Colonic mucosa (tissue), 4 donors: ENCODE results near the gene PHF23. TPM values are rescaled to one million over a fixed set of nuclear protein-coding genes. Genes with fewer than 3 reads are reported as not detected.

Source experiments
- DNase-seq: peaks from one replicate; pipeline ENCODE4 v3.0.0-alpha.2; 2020
- H3K27ac ChIP-seq: fragments of 200-600 bp; one replicate; pipeline ENCODE4 v1.8.0; 2021
- H3K27me3 ChIP-seq: fragments of 200-600 bp; one replicate; pipeline ENCODE4 v1.8.0; 2021
- H3K36me3 ChIP-seq: fragments of 200-600 bp; one replicate; pipeline ENCODE4 v1.8.0; 2021
- H3K4me1 ChIP-seq: fragments of 200-600 bp; one replicate; pipeline ENCODE4 v1.8.0; 2021; ENCODE audit warnings: mild to moderate bottlenecking
- H3K4me3 ChIP-seq: fragments of 200-600 bp; one replicate; pipeline ENCODE4 v1.8.0; 2021
- H3K9ac ChIP-seq, 2 donors: one replicate each; pipeline ENCODE4 v1.7.0; 2013; ENCODE audit warnings: control low read depth in 2 of 2, low read depth in 2 of 2, low read length in 2 of 2
- H3K9me3 ChIP-seq: fragments of 200-600 bp; one replicate; pipeline ENCODE4 v1.8.0; 2021
- CTCF ChIP-seq: fragments of 200-600 bp; IDR thresholded peaks from one replicate; pipeline ENCODE4 v1.8.0; 2022; ENCODE audit warnings: antibody characterized with exemption, mild to moderate bottlenecking
- intact Hi-C: fragments of 100-400 bp; cut with DNase I; formaldehyde crosslinking; loops from one replicate; pipeline ENCODE4 v1.14.1; 2022
- total RNA-seq, 2 donors: library from RNA; stranded (reverse); fragmentation: NEBNext Ultra II Directional in 1 of 2; extraction: Animal tissue kit (Norgen Biotek cat#: 25700) in 1 of 2; gene quantifications; one replicate each; pipeline ENCODE4 v1.2.1, GENCODE V29; 2021
- donor health status: healthy.
- donor health status: DM: no; HTN: no; CAD: no.
- donor health status: DM: no; HTN: no; CAD: no.

The PHF23 gene
- total RNA-seq, 2 donors from 2014 or later = 29.8 to 38.6 TPM

GRCh38 chr17:7216242-7217112 lies 22.8 kb downstream of the PHF23 start:
- Histone ChIP-seq H3K27ac (peak overlapping the region; percentile 31), H3K9me3 (no peaks in the 10 kb centered on the region), H3K4me1 (peaks cover 11% of the 10 kb centered on the region), H3K9ac (peak overlapping the region in 1 of 2 donors; percentile 43), H3K27me3 (no peaks in the 10 kb centered on the region), H3K36me3 (no peaks in the 10 kb centered on the region), H3K4me3 (peak overlapping the region; percentile 16)
- TF ChIP-seq CTCF = no peak
- DNase-seq = no peak
- intact Hi-C loops = no loop called here

- H3K9me3 ChIP-seq = no peaks in the 10 kb centered on the region
- no peak overlapping the region for H3K4me3 ChIP-seq
- no peaks in the 10 kb centered on the region for H3K27me3 ChIP-seq
- no peaks in the 10 kb centered on the region for H3K36me3 ChIP-seq
- TF ChIP-seq CTCF = no peak
- intact Hi-C loops = no loop called here
- DNase-seq = no peak
- H3K9ac ChIP-seq = peak overlapping the region in 1 of 2 donors; percentile 44
- peaks cover 3% of the 10 kb centered on the region for H3K4me1 ChIP-seq
- H3K27ac ChIP-seq = no peak overlapping the region
These were observed 23.5 kb downstream of the PHF23 start for GRCh38 chr17:7215652-7216180.

- Histone ChIP-seq H3K9ac (peak overlapping the region in 1 of 2 donors; percentile 62), H3K9me3 (no peaks in the 10 kb centered on the region), H3K27ac (no peak overlapping the region), H3K36me3 (no peaks in the 10 kb centered on the region), H3K4me3 (no peak overlapping the region), H3K27me3 (no peaks in the 10 kb centered on the region), H3K4me1 (no peaks in the 10 kb centered on the region)
- no peak for DNase-seq
- intact Hi-C loops = no loop called here
- TF ChIP-seq CTCF = no peak
These were observed 24.1 kb downstream of the PHF23 start for GRCh38 chr17:7215136-7215638.

- Histone ChIP-seq H3K4me3 (peak overlapping the region; percentile 40), H3K36me3 (no peaks in the 10 kb centered on the region), H3K27ac (peak overlapping the region; percentile 63), H3K27me3 (no peaks in the 10 kb centered on the region), H3K9ac (peak overlapping the region; percentile 45 to 62), H3K9me3 (no peaks in the 10 kb centered on the region), H3K4me1 (no peaks in the 10 kb centered on the region)
- peak; percentile 99 for DNase-seq
- TF ChIP-seq CTCF = no peak
- intact Hi-C loops = no loop called here
These were observed 24.7 kb downstream of the PHF23 start for GRCh38 chr17:7214300-7215135.

GRCh38 chr17:7213895-7214299 lies 25.4 kb downstream of the PHF23 start:
- peak; percentile 16 for TF ChIP-seq CTCF
- Histone ChIP-seq H3K27ac (peak overlapping the region; percentile 63), H3K4me1 (no peaks in the 10 kb centered on the region), H3K9me3 (no peaks in the 10 kb centered on the region), H3K9ac (no peak overlapping the region), H3K36me3 (no peaks in the 10 kb centered on the region), H3K4me3 (peak overlapping the region; percentile 40), H3K27me3 (no peaks in the 10 kb centered on the region)
- DNase-seq = no peak
- intact Hi-C loops = no loop called here
